H1 (cell line): ENCODE results near the gene NCOA1.

ENCODE experiments used
- E2F6 ChIP-seq: IDR thresholded peaks from 2 replicates; pipeline ENCODE4 v1.6.1; 2012; ENCODE audit warnings: inconsistent platforms
- POLR2AphosphoS5 ChIP-seq: IDR thresholded peaks from 2 replicates; pipeline ENCODE4 v1.6.1; 2011; ENCODE audit warnings: low read depth, low read length
- SRF ChIP-seq: IDR thresholded peaks from 2 replicates; pipeline ENCODE4 v1.6.1; 2011; ENCODE audit warnings: mild to moderate bottlenecking, low read depth, low read length, moderate library complexity
- ZNF274 ChIP-seq: IDR thresholded peaks from 2 replicates; pipeline ENCODE4 v1.7.0; 2012; ENCODE audit warnings: low read length, borderline replicate concordance; ENCODE audit errors: extremely low read depth

DNA sequence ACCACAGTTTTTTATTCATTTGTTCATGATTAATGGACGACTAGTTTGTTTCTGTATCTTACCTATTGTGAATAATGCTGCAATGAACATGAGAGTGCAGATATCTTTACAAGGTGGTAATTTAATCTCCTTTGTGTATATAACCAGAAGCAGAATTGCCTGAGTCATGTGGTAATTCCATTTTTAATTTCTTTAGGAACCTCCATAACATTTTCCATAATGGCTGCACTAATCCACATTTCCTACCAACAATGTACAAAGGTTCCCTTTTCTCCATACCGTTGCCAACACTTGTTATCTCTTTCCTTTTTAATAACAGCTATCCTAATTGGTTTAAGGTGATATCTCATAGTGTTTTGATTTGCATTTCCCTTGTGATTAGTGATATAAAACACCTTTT lies 36.5 kb downstream of the NCOA1 start:
- no peak for TF ChIP-seq ZNF274
- no peak for TF ChIP-seq SRF
- no peak for TF ChIP-seq E2F6
- TF ChIP-seq POLR2AphosphoS5, result no peak
